Ureter (tissue), 1 donor: ENCODE results near the gene SACM1L. TPM values are rescaled to one million over a fixed set of nuclear protein-coding genes. Genes with fewer than 3 reads are reported as not detected.
A peak's percentile ranks its signal among the peaks of the same experiment; 100 is the strongest.

ENCODE experiments used
- DNase-seq: peaks from one replicate; pipeline ENCODE4 v3.0.0-alpha.2; 2020; ENCODE audit warnings: low spot score
- total RNA-seq: library from RNA; stranded (reverse); gene quantifications from one replicate; pipeline ENCODE4 v1.2.4, GENCODE V29; 2023
- donor health status: DM: yes; HTN: yes; CAD: no.

The SACM1L gene
- 62.5 TPM for total RNA-seq

DNA sequence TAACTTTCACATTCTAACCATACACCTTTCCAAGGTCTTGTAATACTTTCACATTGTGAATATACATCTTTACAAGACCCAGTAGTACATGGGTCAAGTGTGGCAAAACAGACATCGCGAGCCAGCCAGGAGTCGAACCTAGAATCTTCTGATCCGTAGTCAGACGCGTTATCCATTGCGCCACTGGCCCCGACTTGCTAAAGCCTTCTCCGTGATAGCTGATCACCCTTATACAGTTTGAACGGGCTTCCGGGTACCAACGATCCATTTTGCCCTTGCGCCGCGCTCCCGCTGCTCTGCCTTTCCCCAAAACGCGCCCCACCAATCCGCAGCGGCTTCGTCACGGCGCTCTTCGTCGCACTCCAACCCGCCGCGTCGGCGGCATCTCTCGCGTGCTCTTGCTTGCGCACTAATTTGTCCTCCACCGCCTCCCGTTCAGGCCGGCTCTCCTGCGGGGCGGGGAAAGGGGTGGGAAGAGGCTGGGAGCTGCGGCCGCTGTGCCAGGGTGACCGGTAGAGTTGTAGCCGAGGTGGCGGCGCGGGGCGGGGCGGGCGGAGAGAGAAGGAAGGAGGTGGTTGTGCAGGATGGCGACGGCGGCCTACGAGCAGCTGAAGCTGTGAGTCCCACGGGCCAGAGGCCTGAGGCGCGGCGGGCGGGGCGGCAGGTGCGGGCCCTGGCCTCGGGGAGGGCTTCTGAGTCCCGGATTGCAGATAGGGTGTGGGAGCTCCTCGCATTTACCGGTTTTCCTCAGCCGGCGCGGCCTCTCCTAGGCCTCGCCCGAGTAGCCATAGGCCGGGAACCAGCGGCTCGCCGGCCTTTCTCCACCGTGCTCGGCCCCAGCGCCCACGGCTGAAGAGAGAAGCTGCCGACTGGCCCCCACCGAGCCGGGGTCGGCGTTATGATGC, at the start of gene SACM1L:
Gene SACM1L, plus strand, starts transcription at position 515 of the 905 bp plus-strand sequence. Its CDS starts 70 bp downstream, at position 585.
- peak; percentile 98 for DNase-seq

DNA sequence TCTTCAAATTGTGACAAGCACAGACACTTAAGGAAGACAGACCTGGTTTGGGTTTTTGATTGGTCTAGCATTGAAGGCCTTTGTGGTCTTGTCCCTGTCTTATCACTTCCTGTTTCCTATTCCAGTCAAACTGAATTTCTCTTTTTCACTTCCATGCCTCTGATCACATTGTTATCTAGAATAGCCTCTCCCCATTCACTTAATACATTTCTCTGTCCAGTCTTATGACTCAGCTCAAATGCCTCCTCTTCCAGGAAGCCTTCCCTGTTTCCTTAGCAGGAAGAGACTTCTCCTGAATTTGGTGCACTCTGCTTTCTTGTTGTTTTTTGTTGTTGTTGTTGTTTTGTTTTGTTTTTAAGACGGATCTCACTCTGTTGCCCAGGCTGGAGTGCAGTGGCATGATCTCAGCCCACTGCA, 49.1 kb upstream of the SACM1L start:
- DNase-seq, result no peak

GRCh38 chr3:45640724-45641361, 48.4 kb upstream of the SACM1L start:
- DNase-seq, result no peak

DNA sequence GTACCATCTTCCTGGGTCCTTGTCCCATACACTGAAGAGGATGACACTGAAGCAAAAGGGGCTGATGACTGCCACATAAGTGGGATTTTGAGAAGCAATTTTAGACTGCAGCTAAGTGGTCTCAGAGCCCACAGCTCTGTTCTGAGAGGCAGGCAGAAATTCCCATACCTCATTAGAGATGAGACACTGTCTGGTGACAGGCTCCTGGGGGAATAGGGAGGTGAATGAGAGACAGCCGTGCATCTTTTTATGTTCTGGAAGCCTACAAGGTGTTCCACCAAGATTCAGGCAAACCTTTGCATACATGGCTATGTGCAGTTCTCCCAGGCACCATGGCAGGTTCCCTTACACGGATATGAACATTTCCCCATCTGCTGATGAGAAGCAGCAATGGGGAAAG, 47.4 kb upstream of the SACM1L start:
- DNase-seq, result no peak

- no peak for DNase-seq
Measured at GRCh38 chr3:45642731-45643152, 46.5 kb upstream of the SACM1L start.

DNA sequence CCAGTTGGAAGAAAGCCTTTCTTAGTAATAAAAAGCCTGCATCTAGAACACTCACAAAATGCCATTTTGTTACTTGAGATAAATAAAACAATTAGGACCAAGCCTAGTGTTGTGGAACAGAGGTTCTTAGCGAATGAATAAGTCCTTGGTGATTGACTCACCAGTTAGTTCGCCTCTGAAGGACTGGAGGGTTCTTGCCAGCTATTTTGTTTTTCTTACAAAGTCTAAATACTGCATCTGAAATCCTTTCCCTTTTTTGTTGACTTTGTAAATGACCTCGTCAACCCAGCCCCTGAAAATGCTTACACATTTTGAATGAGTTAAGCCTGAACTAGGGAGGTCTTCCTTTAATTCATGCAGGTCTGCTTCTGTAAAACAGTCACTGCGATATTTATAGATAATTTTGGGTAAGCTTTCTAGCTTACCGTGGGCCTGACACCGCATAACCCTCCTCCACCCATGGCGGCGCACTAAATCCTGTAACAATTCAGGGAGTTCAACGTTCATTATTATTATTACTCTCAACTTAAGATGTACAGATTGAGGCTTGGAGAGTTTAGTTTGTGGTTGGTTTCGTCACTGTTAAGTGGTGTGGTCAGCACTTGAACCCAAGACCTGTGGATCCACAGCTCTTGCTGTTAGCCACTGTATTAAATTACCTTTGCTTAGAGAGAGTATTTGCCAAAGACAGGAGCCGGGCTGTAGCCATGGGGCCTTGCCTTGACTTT, 45.0 kb upstream of the SACM1L start:
- DNase-seq, result no peak

GRCh38 chr3:45644791-45645201, 44.4 kb upstream of the SACM1L start:
- no peak for DNase-seq

DNA sequence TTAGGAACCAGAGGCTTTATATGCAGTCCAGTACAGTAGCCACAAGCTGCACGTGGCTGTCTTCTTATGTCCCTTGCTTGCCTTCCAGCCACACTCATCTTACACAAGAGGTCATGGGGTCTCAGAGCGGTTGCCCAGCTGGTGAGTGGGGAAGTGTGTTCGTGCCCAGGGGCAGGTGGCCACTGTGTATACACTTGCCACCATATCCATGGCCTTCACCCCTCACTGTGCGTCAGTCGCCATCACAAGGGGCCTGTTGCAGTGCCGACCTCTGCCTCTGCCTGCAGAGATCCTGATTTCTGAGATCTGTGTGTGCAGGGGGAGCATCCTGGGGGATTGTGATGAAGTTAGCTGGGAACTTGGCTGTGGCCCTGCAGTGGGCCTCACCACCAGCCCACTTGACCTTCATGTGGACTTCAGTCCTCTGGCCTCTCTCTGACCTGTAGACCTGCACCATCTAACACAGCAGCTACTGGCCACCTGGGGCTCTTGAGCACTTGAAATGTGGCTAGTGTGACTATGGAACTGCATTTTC, 43.1 kb upstream of the SACM1L start:
- no peak for DNase-seq

DNA sequence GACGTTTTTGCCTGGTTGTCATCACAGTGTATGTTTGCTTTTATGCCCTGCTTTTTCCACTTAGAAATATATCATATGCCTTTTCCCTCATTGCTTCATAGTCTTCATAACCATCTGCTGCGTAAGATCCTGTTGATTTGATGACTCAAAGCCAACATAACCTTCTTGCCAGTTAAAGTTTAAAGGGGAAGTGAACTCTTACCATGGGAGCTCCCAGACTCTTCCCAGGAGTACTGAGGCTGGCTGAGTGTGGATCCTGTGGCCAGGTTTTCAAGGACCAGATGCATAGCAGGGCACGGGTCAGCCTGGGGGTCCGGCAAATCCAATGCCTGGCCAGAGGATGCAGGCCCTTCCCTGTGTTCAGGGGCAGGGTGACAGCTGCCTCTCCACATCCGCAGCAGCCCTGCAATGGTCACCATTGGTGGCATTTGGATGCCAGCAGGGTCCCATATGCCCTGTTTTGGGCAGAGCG, 42.0 kb upstream of the SACM1L start:
- no peak for DNase-seq

DNA sequence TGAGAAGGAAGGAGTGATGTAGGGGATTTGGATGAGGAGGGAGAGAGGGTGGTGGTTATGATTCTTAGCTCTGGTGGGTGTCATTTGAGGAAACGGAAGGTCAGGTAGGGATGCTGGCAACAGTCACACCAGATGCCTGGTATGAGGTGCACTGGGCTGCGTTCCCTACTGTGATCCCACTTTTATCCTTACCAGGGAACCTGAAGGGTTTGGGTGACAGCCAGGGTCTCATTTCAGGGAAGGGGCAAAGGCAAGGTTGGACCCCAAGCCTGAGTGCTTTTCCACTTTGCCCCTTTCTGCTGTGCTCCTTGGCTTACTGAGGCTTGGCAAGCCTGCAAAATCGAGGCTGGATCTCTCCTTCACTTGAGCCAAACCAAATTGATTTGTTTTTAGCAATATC, 36.0 kb upstream of the SACM1L start:
- DNase-seq, result no peak

DNA sequence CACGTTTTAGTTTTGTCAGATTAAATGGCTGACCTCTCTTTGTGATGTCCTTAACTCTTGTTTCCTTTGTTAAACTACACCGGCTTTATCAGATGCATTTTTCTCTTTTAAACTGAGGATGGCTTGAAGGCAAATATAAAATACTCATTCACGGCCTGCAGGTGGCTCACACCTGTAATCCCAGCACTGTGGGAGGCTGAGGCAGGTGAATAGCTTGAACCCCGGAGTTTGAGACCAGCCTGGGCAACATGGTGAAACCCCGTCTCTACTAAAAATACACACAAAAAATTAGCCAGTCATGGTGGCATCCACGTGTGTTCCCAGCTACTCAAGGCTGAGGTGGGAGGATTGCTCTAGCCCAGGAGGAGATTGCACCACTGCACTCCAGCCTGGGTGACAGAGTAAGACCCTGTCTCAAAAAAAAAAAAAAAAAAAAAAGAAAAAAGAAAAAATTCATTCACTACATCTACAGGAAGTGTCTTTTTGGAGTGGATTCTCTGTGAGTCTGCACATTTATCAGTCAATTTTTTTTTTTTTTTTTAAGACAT, 34.7 kb upstream of the SACM1L start:
- no peak for DNase-seq

- DNase-seq, result no peak
Measured at GRCh38 chr3:45655906-45656305, 33.3 kb upstream of the SACM1L start.

DNA sequence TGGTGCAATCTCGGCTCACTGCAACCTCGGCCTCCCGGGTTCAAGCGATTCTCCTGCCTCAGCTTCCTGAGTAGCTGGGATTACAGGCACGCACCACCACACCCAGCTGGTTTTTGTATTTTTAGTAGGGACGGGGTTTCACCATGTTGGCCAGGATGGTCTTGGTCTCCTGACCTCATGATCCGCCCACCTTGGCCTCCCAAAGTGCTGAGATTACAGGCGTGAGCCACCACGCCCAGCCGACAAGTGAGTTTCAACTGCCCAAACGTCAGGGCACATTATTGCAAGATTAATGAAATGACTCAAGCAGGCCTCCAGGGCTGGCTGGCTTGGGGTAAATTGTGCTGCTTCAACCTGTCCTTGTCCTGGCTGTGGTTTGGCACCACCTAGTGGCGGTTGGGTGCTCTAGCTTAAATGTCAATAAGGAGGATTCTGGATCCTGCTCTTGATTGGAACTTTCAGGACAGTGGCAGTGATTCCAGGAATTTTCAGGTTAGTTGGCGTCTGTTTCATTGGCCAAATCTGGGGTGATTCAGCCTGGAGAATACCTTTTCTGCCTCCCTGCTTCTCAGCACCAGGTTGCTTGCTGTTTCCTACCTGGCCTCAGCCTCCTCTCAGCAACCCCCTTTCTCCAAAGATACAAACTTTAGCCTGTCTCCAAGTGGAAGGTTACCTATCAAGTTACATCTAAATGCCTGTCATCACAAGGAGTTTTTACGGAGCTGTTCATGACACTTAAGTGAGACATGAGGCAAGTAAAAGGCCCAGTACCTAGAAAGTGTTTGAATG, 32.4 kb upstream of the SACM1L start:
- DNase-seq, result peak; percentile 92

- DNase-seq, result no peak
Measured at GRCh38 chr3:45657853-45658252, 31.3 kb upstream of the SACM1L start.

DNA sequence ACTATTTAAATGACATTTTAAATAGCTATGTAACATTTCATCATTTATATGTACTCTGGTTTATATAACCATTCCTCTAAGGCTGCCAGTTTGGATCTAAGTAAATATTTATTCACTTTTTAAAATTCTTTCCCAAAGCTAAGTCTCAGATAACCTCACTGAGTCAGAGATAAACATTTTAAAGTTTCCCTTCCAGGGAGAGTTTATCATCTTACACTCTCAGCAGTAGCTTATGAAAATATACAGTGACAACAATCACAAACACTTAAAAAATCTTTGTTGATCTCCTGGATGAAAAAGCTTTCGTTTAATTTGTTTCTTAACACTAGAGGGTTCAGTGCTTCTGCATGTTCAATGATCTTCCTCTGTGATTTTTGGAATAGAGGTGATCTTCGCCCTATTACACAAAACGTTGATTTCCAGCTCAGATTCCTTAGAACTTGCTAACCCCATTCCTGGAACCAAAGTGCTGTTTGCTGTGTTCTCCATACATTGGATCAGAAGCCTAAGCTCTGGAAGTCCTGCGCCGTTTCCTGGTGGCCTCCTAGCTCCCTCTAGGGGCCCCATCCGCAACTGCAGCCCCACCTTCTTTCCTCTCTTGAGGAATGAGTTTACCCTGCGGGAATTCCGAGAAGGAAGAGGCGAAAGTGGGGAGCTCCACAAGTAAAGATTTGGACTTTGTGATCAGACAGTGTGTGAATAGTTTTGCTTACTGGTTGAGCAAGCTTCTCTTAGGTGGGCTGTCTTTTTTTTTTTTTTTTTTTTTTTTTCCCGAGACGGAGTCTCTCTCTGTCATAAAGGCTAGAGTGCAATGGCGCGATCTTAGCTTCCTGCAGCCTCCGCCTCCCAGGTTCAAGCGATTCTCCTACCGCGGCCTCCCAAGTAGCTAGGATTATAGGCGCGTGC, 29.3 kb upstream of the SACM1L start:
- DNase-seq, result no peak

DNA sequence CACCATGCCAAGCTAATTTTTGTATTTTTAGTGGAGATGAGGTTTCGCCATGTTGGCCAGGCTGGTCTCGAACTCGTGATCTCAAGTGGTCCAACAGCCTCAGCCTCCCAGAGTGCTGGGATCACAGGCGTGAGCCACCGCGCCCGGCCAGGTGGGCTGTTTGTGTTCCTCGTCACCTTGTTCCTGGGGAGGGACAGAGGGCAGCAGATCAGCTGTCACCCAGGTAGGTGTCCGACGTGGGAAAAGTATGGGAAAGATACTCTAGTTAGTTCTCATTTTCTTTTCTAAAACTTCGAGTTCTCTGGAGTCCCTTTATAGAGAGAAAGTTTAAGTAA, 28.7 kb upstream of the SACM1L start:
- DNase-seq, result no peak

- DNase-seq, result no peak
Measured at GRCh38 chr3:45664578-45664977, 24.6 kb upstream of the SACM1L start.

GRCh38 chr3:45665101-45665572, 24.1 kb upstream of the SACM1L start:
- DNase-seq, result no peak

DNA sequence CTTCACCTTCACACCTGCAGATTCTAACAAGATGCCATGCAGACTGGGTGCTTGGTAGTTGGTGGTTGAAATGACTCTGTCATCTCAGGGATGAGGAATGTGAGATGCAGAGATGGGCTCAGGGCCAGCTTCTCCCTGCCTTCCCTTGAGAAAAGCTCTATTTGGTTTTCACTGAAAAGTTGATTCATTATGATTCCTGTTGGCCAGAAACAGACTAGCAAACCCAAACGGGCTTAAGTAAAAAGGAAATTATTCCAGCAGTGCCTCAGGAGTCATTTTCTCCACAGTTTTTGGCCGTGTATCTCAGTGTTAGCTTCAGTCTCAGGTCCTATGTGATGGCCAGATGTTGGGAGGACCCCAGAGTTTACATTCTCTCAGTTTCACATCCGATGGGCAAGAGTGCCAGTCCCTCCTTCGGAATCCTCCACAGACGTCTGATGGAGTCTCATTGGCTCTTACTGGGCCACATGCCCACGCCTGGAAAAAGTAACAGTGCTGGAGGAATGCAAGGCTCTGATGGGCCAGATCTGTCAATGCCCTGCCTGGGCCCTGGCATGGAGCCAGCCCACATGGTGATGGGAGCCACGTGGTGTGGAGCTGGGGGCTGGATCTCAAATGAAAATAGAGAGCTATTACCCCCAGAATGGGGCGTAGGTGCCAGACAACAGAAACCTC, 22.3 kb upstream of the SACM1L start:
- no peak for DNase-seq
